Mucosa of rectum (tissue), 2 donors: Measurements from ENCODE around the gene NUBPL.
A peak's percentile ranks its signal among the peaks of the same experiment; 100 is the strongest.

Source experiments
- H3K27ac ChIP-seq, 2 donors: one replicate each; pipeline ENCODE4 v1.7.0; 2013; ENCODE audit warnings: inconsistent platforms in 2 of 2, low read depth in 2 of 2, low read length in 2 of 2
- H3K27me3 ChIP-seq, 2 donors: one replicate each; pipeline ENCODE4 v1.7.0; 2013; ENCODE audit warnings: low read length in 2 of 2; ENCODE audit not compliant: control insufficient read depth in 2 of 2, insufficient read depth in 2 of 2
- H3K36me3 ChIP-seq, 2 donors: one replicate each; pipeline ENCODE4 v1.7.0; 2013; ENCODE audit warnings: low read length in 2 of 2; ENCODE audit not compliant: control insufficient read depth in 2 of 2, insufficient read depth in 2 of 2
- H3K4me1 ChIP-seq, 2 donors: one replicate each; pipeline ENCODE4 v1.7.0; 2013; ENCODE audit warnings: low read length in 2 of 2, mild to moderate bottlenecking in 1 of 2; ENCODE audit not compliant: control insufficient read depth in 2 of 2, insufficient read depth in 2 of 2
- H3K4me3 ChIP-seq, 2 donors: one replicate each; pipeline ENCODE4 v1.7.0; 2013; ENCODE audit warnings: low read length in 2 of 2
- H3K9ac ChIP-seq, 2 donors: one replicate each; pipeline ENCODE4 v1.7.0; 2013; ENCODE audit warnings: low read length in 2 of 2, low read depth in 1 of 2, mild to moderate bottlenecking in 1 of 2
- H3K9me3 ChIP-seq, 2 donors: one replicate each; pipeline ENCODE4 v1.7.0; 2013; ENCODE audit warnings: low read length in 2 of 2; ENCODE audit not compliant: control insufficient read depth in 2 of 2
- donor health status: healthy.
- donor health status: Normal muscosa, but diverticular disease.

The NUBPL gene

GRCh38 chr14:31561155-31561846, at the start of gene NUBPL:
Gene NUBPL, plus strand, starts transcription at chr14:31561404. Its CDS starts 36 bp downstream, at chr14:31561440.
- Histone ChIP-seq H3K36me3 (no peaks in the 10 kb centered on the region), H3K9me3 (no peaks in the 10 kb centered on the region), H3K4me3 (peak within 1 kb of the TSS; percentile 94 to 97), H3K4me1 (peaks cover 0 to 9% of the 10 kb centered on the region in 2 donors), H3K27me3 (no peaks in the 10 kb centered on the region), H3K27ac (peak within 1 kb of the TSS; percentile 79 to 82), H3K9ac (peak within 1 kb of the TSS; percentile 89 to 91)

GRCh38 chr14:31527087-31527486, 34.1 kb upstream of the NUBPL start:
- Histone ChIP-seq H3K4me1 (no peaks in the 10 kb centered on the region), H3K27ac (no peak overlapping the region), H3K4me3 (no peak overlapping the region), H3K27me3 (no peaks in the 10 kb centered on the region), H3K9me3 (no peaks in the 10 kb centered on the region), H3K36me3 (no peaks in the 10 kb centered on the region), H3K9ac (no peak overlapping the region)

DNA sequence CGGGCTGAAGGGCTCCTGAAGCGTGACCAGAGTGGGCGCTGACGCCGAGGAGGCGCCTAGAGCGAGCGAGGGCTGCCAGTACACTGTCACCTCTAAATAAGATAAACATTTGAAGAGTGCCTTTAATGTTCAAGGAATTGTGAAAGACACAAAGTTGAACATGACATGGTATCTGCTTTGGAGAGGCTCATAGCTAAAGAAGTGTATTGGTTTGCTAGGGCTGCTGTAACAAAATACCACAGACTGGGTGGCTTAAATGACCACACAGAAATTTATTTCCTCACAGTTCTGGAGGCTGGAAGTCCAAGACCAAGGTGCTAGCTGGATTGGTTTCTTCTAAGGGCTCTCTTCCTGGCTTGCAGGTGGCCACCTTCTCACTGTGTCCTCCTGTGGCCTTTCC, 33.7 kb upstream of the NUBPL start:
- Histone ChIP-seq H3K9me3 (no peaks in the 10 kb centered on the region), H3K9ac (no peak overlapping the region), H3K27ac (no peak overlapping the region), H3K36me3 (no peaks in the 10 kb centered on the region), H3K4me1 (no peaks in the 10 kb centered on the region), H3K27me3 (no peaks in the 10 kb centered on the region), H3K4me3 (no peak overlapping the region)

DNA sequence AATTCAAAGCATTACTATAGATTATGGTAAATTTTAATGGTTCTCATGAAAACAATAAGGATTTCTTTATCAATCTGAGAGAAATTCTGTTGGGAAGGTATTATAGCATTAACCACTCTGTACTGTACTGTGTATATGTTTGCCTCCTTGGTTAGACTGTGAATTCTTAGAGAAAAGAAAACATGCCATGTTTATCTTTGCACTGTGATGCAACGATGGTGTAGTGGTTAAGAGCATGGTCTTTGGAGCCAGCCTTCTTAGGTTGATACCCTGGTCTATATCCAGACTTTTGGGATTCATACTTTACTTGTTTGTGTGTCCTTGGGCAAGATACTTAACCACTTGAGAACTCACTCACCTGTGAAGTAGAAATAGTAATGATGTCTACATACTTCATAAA, 32.2 kb upstream of the NUBPL start:
- Histone ChIP-seq H3K27ac (no peak overlapping the region), H3K36me3 (no peaks in the 10 kb centered on the region), H3K27me3 (no peaks in the 10 kb centered on the region), H3K4me1 (no peaks in the 10 kb centered on the region), H3K9me3 (no peaks in the 10 kb centered on the region), H3K9ac (no peak overlapping the region), H3K4me3 (no peak overlapping the region)

- no peak overlapping the region for H3K9ac ChIP-seq
- no peaks in the 10 kb centered on the region for H3K9me3 ChIP-seq
- no peak overlapping the region for H3K4me3 ChIP-seq
- H3K4me1 ChIP-seq: no peaks in the 10 kb centered on the region
- H3K27me3 ChIP-seq: no peaks in the 10 kb centered on the region
- H3K27ac ChIP-seq: no peak overlapping the region
- no peaks in the 10 kb centered on the region for H3K36me3 ChIP-seq
These were observed 31.1 kb upstream of the NUBPL start for GRCh38 chr14:31530136-31530535.

DNA sequence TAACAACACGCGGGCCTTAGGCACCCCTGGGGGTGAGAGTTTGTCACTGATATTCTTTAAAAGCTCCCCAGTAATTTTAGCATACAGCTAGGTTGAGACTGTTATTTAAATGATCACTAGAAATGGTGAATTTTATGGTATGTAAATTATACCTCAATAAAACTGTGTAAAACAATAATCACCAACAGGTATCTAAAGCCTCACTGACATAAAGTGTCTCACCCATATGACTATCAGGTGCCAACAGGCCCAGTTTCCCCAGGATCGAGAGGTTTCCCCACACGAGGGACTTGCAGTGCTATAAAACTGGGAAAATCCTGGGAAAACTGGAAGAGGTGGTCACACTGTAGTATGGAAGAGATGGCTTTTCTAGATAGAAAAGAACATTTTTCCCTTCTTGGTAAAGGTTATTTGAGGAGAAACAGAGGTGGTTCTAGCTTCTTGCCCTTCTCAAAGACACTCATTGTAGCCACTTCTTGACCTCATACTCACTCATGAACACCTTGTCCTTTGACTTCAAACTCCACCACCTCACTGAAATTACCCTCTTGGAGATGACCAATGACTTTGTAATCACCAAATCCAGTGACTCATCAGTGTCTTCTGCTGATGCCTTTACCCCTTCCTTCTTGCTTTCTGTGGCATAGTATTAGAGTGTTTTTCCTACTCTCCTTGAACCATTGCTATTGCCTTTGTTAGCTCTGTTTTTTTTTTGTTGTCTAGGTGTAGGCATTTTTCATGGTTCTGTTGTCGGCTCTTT, 24.8 kb upstream of the NUBPL start:
- Histone ChIP-seq H3K9ac (no peak overlapping the region), H3K27ac (no peak overlapping the region), H3K9me3 (no peaks in the 10 kb centered on the region), H3K4me1 (no peaks in the 10 kb centered on the region), H3K36me3 (no peaks in the 10 kb centered on the region), H3K27me3 (no peaks in the 10 kb centered on the region), H3K4me3 (no peak overlapping the region)

DNA sequence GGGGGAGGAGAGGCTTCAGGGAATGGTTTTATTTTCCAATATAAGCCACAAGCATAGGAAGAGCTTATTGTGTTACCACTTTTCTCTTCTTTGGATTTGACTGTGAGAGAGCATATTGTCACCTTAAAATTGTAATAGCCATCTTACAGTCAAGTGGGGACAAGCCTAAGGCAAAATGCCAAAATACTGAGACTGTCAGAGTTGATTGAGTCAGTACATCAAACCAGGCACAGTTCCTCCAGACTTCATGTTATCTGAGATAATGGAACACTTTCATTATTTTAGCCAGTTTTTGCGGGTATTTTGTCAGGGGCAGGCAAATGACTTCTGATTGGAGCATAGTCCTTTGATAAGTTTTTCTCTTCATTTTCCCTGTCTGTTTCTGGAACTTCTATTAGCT, 19.5 kb upstream of the NUBPL start:
- H3K4me3 ChIP-seq: no peak overlapping the region
- H3K9ac ChIP-seq: no peak overlapping the region
- no peaks in the 10 kb centered on the region for H3K36me3 ChIP-seq
- H3K27ac ChIP-seq: no peak overlapping the region
- no peaks in the 10 kb centered on the region for H3K9me3 ChIP-seq
- no peaks in the 10 kb centered on the region for H3K4me1 ChIP-seq
- H3K27me3 ChIP-seq: no peaks in the 10 kb centered on the region

DNA sequence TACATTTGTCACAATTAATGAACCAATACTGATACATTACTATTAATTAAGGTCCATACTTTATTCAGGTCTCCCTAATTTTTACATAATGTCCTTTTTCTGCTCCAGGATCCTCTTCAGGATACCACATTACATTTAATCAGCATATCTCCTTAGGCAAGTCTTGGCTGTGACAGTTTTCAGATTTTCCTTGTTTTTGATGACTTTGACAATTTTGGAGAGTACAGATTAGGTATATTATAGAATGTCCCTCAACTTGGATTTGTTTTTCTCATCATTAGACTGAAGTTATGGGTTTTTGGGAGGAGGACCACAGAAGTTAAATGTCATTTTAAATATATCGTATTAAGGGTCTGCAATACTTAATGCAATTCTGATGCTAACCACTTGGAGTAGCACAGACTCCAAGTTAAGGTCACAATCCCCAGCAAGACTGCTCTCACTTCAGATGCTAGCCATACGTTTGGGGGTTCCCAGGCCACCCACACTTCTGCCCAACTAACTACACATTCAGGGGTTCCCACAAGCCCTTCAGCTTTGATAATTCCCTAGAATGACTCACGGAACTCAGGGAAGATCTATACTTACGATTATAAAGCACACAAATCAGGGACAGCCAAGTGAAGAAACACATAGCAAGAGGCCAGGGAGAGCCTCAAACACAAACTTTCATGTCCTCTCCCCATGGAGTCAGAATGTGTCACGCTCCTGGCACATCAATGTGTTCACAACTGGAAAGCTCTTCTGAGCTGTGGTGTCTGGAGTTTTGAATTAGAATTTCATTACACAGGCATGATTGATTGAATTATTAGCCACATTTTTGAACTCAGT, 17.0 kb upstream of the NUBPL start:
- no peaks in the 10 kb centered on the region for H3K27me3 ChIP-seq
- H3K27ac ChIP-seq: no peak overlapping the region
- H3K9me3 ChIP-seq: no peaks in the 10 kb centered on the region
- H3K4me3 ChIP-seq: no peak overlapping the region
- H3K9ac ChIP-seq: no peak overlapping the region
- no peaks in the 10 kb centered on the region for H3K4me1 ChIP-seq
- no peaks in the 10 kb centered on the region for H3K36me3 ChIP-seq

DNA sequence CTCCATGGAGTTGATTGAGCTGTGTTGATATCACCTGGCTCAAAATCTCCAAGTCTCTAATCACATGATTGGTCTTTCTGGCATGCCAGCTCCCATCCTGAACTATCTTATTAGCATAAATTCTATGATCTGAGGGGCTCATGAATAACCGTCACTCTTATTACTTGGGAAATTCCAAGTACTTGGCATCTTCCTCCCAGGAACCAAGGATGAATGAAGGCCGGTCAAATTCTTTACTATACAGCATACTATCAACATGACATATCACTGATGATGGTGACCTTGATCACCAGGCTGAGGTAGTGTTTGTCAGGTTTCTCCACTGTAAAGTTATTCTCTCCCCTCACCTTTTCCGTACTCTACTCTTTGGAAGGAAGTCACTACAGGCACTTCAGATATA, 16.4 kb upstream of the NUBPL start:
- Histone ChIP-seq H3K27ac (no peak overlapping the region), H3K4me3 (no peak overlapping the region), H3K27me3 (no peaks in the 10 kb centered on the region), H3K9me3 (no peaks in the 10 kb centered on the region), H3K9ac (no peak overlapping the region), H3K36me3 (no peaks in the 10 kb centered on the region), H3K4me1 (no peaks in the 10 kb centered on the region)

DNA sequence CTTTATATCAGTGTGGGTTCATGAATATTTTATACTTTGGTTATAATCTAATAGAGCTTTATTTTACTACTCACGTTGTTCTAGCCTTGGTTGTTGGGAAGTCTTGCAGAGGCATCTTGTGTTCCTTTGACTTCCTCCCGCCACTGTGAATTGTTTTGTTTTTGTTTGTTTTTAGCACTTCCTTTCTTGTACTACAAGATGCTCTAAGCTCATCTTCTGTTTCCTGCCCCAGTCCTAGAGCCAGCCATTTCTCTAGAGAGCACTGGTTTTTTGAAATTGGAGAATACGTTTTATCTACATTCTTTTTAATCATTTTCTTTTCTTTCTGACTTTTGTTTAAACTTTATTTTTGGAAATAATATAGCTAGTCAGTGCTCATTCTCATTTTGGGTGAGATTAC, 15.9 kb upstream of the NUBPL start:
- Histone ChIP-seq H3K4me3 (no peak overlapping the region), H3K27ac (no peak overlapping the region), H3K27me3 (no peaks in the 10 kb centered on the region), H3K36me3 (no peaks in the 10 kb centered on the region), H3K9me3 (no peaks in the 10 kb centered on the region), H3K4me1 (no peaks in the 10 kb centered on the region), H3K9ac (no peak overlapping the region)
